NB4 (cell line): ENCODE results near the gene JADE3.

Source experiments
- POLR2A ChIP-seq: IDR thresholded peaks from 2 replicates; pipeline ENCODE4 v1.6.1; 2011; ENCODE audit warnings: mild to moderate bottlenecking; ENCODE audit not compliant: insufficient read length; ENCODE audit errors: extremely low read depth
- TF ChIP-seq, protein P1 (sequence below): IDR thresholded peaks from one replicate; pipeline ENCODE4 v1.5.1; 2012; ENCODE audit warnings: low read depth, low read length

DNA sequence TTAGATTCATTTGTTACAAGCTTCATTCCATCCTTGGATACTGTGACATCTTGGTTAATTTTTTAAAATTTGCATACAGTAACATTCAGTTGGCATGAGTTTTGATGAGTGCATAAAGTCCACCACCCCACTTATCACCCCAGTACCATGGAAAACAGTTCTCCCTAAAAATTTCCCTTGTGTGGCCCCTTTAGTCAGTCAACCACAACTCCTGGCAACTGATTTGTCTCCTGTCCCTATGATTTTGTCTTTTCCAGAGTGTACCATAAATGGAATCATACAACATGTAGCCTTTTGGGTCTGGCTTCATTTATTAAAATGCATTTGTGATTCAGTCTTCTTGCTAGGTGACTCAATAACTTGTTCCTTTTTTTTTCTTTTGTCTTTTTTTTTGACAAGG, 45.5 kb upstream of the JADE3 start:
- TF ChIP-seq, protein P1, sequence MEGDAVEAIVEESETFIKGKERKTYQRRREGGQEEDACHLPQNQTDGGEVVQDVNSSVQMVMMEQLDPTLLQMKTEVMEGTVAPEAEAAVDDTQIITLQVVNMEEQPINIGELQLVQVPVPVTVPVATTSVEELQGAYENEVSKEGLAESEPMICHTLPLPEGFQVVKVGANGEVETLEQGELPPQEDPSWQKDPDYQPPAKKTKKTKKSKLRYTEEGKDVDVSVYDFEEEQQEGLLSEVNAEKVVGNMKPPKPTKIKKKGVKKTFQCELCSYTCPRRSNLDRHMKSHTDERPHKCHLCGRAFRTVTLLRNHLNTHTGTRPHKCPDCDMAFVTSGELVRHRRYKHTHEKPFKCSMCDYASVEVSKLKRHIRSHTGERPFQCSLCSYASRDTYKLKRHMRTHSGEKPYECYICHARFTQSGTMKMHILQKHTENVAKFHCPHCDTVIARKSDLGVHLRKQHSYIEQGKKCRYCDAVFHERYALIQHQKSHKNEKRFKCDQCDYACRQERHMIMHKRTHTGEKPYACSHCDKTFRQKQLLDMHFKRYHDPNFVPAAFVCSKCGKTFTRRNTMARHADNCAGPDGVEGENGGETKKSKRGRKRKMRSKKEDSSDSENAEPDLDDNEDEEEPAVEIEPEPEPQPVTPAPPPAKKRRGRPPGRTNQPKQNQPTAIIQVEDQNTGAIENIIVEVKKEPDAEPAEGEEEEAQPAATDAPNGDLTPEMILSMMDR: no peak
- TF ChIP-seq POLR2A: no peak
